Stimulated activated CD8-positive, alpha-beta memory T cell treated with anti-CD3 and anti-CD28 coated beads, Interleukin-7, amount 100 ng/mL, for 1 hour (primary cell): Measurements from ENCODE around the gene LCT.
"Not testable (repeated sequence)": the region's sequence is repeated elsewhere in the genome, so short reads cannot be mapped to it uniquely, and the experiment has no call there.

ENCODE experiments used
- DNase-seq, 2 donors: peaks; one replicate each; pipeline ENCODE4 v3.0.0-alpha.2; 2020; ENCODE audit warnings: low read depth in 2 of 2

LCT gene

DNA sequence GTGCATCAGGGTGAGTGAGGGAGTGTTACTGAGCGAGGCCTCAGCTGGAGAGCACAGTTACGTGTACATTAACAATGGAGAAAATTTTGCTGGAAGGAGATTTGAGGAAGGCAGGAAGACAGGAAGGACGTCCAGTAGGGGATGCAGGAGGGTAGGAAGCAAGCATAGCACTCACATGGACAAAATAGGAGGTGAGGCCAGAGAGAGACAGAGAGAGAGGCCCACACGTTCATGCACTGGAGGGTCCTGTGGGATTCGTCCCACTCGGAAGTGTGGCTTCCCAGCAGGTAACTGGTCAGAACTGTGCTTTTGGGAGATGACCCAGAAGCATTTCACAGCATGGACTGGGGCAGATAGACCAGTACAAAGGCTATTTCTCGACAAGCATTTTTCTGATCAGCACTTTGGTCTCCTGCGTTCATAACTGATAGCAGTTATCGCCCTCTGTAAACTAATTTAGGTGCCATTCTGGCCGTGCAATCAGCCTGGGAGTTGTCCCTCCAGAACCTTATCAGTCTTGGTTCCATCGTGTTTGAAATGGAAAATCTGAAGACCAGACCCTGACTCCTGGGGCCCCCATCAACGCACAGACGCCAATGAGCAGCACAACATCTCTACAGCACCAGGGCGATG is 5.7 kb downstream of the LCT start:
- no peak for DNase-seq

DNA sequence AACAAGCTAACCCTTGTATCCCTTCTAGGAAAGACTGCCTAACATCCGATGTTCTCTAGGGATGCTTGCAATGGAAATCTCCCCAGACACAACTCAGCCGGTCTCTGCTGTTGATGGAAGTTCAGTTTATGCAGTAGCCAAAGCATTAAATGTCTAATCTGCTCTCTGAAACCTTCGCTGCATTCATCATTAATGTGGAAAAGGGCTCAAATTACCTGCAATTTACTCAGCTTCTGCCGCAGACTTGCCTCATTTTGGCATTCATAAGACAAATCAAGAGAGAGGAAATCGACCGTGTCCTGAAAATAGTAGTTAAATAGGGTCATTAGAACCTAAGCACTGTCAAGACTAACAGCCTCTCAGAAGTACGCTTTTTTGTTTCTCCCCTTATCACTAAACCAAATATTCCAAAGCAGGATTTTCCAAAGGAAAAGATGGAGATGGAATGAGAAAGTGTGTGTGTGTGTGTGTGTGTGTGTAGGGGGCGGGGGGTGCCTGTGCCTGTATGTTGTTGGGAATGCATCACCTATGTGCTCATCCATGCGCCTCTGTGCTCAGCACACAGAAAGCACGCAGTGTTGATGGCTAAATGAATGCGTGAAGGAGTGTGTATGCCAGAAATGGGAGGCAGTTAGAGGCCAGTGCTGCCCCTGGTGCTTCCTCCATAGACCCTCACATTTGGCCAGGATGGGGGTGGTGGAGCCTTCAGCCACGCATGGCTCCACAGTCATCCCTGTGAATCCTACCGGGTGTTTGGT is 7.4 kb downstream of the LCT start:
- no peak for DNase-seq

DNA sequence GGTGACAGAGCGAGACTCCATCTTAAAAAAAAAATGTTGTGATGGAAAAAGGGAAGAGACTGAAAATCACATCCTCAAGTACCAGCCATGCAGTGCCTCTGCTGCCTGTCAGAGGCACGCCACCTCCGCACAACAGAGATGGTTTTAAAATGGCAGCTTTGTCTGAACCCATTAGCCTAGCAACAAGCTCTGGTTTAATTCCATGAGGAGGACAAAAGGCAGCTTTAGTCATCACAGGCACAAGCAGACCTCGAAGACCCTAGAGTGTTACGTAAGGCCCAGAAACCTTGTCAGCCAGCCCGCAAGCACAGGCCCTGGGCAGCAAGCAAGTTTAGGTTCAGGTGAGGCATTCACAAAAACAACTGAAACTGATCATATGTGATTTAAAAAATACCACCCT is 10.4 kb downstream of the LCT start:
- no peak for DNase-seq

DNA sequence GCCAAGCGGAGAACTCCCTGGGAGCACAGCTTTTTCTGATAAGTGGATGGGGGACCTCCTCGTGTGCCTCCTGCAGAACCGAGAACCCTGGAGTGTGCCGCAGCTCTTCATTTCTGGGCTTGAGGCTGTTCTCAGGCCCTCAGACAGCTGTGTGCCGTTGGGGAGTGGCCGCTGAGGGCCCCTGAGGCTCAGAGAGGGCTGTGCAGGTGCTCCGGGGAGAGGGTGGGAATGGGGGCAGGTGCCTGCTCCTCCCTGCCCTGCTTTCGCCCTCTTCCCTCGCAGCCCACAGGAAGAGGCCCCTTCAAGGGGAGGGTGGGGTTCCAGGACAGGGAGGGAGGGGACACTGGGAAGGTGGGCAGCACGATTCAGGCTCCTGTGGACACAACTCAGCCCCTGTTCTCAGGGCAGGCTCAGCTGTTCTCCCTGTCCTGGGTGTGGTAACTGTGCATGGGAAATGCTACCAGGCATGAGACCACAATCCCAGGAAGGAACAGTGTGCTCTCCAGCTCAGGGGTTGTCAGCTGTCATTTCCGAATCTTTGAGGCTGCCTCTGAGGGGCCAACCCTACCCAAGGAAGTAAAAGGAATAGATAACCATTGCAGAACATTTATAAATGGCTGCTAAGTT is 11.3 kb downstream of the LCT start:
- DNase-seq = no peak

DNA sequence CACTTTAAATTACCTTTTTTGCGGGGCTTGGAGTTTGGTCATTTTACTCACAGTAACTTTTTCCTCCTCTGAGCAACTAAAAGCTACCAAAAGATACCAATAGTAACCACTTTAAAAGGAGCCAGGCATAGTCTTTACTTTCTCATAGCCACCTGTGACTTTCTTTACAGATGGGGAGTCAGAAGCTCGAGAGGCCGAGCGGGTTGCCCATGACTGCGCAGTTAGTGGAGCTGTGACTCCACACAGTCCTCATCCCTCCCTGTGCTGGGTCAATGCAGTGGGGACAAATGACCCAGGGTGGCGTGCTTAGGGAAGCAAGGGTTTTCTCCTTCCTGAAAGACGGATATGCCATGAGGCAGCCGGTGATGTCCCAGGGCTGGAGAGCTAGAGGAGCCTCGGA is 11.9 kb downstream of the LCT start:
- DNase-seq = no peak

DNA sequence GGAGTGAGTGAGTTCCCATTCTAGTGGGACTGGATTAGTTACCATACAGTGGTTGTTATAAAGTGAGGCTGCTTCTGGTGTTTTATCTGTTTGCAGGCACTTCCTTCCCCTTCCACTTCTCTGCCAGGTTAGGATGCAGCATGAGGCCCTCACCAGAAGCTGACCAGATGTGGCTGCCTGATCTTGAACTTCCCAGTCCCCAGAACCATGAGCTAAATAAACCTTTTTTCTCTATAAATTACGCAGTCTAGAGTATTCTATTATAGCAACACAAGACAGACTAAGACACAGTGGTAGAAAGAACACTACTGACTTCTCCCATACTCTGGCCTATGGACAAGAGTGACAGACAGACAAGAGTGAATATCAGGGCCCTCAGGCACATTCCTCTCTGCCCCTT is 14.1 kb downstream of the LCT start:
- DNase-seq = no peak

DNA sequence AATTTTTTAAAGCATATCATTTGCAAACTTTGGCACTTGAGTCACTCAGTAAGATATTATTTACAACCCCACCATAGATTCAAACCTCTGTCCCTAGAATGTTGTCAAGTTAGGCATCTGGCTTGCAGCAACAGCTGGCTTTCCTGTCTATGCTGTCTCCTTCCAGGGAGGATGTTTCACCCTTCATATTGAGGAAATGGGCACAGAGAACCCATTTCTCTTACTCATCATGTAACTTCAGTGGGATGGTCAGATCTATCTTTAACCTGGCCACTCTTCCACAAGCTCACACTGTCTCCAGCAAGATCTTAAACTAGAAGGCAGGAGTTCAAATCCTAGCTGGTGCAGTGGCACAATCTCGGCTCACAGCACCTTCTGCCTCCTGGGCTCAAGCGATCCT is 15.8 kb downstream of the LCT start:
- no peak for DNase-seq

DNA sequence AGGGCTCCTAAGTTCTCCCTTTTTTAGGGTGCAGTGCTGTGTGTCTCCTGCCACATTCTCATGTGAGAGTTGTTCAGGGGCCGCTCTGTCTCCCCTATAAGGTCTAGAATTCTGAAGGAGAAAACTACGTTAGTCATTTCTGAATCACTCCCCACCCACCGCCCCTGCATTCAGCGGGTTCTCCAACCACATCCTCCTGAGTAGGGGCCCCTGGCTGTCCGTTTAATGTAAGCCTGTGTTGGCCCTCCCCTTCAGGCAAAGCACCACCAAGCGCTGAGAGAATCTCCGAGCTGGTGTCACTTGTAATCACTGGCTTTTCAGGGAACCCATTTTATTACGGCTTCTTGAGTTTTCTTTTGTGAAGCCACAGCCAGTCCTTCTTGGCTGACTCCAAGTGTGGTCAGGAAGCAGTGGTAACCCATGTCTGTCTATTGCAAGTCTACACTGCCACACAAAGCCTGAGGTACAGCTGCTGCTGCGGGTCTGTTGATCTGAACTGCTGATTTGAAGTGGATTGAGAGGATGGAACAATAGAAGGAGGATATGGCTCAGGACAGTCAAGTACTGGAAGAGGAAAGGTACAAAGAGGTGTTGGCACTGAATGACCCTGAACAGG is 16.9 kb downstream of the LCT start:
- DNase-seq = peak; percentile 43 to 47

DNA sequence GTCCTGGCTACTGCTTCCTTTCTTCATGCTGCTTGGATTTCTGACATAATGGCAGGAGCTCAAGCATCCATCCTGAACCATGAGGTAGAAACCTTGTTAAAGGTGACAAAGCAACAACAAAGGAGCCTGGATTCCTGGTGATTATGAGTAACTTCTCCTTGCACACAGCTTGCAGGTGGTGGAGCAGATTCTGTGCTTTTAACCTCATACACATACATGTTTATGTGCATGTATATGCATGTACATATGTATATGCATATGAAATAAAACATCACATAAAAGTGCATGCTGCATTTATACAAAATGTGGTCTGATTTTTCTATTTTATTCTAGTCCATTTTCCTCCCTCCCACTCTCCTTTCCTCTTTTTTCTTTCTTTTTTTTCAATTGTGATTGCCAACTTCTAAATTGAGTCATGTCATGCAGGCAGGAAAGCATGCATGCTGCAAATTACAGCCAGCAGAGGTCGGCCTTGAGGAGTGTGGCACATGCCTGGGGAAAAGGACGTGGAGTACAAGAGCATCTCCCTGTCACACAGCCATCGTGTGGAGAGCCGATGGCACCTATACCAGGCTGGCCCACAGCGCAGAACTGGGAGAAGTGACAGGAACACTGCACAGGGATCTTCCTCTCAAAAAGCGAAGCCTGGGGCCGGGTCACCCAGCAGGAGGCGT is 17.9 kb downstream of the LCT start:
- no peak for DNase-seq

DNA sequence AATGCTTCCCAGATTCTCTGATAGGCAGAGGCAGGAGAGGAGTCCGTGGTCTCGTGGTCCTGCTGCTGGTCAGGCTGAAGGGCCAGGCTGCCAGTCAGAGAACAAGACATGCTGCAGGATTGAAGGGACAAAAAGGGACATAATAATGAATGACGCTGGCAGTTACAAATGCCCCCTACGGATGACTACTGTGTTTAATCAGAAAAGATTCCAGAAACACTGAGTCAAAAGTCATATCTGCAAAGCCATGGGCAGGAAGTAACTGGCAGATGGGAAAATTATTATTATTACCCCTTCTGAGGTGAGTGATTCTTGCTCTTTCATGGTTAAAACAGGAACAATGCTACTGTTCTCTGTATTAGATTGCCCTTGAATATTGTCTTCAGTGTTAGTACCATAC is 19.0 kb downstream of the LCT start:
- DNase-seq = no peak

DNA sequence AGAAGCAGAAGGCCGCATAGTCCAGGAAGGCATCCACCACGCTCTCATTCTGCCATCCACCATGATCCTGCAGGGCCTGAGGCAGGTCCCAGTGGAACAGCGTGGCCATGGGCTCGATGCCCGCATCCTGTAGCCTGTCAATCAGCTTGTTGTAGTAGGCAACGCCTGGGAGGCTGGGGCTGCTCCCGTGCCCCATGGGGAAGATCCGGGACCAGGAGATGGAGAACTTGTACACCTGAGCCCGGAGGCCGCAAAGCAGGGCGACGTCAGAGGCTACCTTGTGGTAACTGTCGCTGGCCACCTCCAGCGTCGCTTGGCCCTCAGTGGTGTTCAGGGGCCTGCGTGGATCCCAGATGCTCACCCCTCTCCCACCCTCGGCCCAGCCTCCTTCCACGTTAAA is 19.5 kb downstream of the LCT start:
- DNase-seq = no peak

DNA sequence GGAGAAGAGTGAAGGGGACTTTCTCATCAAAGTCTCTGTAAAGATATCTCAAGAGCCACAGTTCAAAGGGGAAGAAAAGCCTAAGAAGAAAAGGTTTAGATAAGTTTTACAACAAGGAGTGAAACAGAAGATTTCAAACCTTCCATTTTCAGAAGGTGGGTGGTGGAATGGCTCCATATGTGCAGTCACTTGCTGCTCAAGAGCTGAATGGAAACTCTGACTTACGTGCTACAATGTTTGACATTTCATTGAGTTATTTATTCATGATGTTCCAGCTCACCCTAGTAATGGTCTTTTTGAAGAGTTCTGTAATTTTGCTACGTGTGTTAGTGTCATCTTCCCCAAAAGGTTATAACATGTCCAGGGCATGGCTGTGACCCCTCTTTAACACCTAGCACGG is 21.7 kb downstream of the LCT start:
- no peak for DNase-seq

DNA sequence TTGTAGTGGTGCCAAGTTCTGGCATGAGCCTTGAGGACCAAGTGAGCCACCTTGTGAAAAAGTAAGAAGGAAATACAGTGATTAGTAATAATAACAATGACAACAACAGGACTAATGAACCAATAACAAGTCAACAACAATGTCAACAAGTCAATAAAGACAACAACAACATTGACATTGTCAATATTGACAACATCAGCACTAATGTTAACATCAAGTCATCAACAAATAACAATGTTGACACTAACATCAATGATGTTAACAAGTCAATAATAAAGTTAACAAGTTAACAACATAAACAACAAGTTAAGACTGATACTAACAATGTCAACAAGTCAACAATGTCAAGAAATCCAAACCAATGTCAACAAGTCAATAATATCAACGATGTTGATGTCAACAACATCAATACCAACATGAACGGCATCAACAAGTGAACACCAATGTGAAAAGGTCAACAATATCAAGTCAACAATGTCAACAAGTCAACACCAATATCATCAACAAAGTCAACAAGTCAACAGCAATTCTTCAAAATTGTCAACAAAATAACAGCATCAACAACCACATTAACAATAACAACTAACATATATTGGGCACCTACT is 24.0 kb downstream of the LCT start:
- no peak for DNase-seq

DNA sequence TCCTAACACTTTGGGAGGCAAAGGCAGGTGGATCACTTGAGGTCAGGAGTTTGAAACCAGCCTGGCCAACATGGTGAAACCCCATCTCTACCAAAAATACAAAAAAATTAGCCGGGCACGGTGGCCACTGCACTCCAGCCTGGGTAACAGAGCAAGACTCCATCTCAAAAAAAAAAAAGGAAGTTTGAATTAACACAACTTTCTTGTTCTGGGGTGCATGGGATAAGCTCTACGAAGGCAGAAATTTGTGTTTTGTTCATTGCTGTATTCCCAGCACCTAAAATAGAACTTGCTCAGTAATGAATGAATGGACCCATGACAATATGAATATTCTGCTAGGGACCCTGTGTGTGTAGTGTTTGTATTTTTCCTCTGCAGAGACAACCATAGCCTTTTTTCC is 29.1 kb downstream of the LCT start:
- not testable (repeated sequence) for DNase-seq

DNA sequence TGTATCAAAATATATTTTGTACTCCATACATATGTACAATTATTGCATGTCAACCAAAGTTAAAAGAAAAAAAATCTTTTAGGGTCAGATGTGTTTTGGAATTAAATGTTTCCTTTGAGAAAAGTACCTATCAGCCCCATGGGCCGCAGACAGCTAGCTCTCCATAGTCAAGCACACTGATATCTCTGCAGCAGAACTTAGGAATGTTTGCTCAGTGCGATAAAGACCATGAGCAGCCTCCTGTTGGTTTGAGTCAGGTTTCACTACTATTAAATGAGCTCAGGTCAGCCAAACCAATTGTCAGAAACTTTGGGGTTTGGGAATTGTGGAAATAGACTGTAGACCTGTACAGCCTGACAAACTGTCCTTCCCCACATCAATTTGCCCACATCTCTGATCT is 33.7 kb downstream of the LCT start:
- DNase-seq = no peak

DNA sequence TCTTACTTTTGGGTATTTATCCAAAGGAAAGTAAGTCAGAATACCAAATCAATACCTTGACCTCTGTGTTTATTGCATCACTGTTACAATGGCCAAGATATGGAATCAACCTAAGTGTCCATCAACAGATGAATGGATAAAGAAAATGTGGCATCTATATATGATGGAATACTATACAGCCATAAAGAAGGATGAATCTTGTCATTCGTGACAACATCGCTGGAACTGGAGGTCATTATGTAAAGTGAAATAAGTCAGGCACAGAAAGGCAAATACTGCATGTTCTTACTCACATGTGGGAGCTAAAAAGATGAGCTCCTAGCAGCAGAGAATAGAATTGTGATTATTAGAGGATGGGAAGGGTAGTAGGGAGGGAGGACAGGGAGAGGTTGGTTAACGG is 34.6 kb downstream of the LCT start:
- DNase-seq = no peak

DNA sequence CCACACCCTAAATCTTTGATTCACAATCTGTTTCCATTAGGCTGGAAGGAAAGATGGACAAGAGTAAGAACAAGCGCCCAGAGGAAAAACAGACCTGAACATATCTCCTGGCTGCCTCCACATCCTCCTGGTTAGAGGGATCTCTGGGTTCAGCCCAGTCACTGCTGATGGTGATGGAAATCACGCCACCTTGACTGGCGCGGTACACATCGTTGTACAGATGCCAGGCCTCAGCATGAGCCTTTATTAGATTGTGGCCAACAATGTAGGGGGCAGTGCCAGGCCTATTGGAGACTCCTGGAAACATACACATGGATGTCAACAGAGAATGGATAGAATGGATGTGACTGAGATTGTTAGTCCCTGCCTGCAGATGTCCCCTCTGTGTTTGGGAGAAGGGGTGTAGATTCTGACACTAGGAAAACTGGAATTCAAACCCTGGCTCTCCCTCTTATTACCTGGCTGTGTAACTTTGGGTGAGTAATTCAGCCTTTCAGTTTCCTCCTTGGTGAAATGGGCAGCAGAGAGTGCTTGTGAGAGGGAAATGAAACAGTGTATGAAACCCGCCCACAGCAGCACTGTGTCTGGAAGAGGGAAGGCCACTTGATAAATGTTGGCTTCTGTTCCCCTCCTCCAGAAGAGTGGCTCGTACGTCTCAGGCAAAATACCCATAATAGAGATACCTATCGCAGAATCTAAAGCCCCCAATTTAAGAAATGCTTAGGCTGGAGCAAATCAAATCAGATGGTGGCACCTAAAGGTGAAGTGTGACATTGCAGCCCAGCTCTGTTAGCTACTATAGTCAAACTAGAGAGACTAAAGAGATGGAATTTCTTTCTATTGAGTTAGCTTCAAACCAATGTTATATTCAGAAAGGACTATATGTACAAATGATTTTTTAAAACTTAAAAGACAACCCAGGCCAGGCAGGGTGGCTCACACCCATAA is 36.2 kb downstream of the LCT start:
- DNase-seq = no peak

DNA sequence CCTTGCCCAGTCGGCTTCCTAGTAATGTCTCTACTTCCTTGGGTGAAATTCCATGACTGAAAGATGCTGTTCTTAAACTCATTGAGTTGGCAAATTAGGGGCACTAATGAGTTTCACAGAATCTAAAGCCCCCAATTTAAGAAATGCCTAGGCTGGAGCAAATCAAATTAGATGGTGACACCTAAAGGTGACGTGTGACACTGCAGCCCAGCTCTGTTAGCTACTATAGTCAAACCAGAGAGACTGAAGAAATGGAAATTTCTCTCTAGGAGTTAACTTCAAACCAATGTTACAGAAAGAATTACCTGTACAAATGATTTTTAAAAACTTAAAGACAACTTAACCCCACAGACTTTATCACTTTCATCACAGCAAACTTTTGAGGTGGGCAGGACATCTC is 37.2 kb downstream of the LCT start:
- DNase-seq = no peak

DNA sequence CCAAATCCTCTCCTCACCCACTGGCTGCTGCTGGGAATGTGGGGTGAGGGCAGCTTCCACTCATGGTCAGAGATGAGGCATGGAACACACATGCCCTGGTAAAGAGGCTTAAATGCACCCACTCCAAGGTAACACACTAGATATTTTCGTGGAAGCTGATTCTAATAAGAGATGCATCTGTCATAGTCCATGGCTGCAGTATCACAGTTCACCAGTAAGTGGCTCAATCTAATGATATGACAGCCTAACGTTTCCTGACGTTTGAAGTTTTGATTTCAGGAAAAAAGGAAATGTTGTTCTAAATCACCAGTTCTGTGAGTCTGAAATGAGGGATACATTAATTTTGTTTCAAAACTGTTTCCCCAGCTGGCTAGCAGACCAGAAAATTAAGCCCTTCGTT is 38.2 kb downstream of the LCT start:
- no peak for DNase-seq

DNA sequence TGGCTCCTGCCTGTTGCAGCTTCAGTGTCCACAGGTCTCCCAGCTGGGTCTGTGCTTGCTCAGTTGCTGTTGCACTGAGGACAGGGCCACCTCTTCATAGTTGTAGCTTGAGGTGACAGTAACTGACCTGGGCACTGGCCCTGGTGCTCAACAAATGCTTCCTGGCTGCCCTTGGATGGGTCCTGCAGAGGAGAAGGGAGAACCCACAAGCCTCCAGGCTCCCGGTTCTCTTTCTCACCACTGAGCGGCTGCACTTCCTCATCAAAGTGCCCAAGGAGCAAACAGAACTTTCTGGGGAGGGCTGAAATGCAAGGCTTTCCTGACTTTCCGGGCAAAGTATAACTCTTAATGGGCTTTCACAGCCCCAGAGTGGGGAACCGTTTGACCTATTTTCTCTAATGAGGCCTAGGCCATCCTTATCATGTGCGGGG is 38.7 kb downstream of the LCT start:
- DNase-seq = no peak
